OCI-LY7 (cell line): Measurements from ENCODE around the gene KDM1B. TPM values are rescaled to one million over a fixed set of nuclear protein-coding genes. Genes with fewer than 3 reads are reported as not detected.

ENCODE experiments used
- BruUV-seq: library from RNA; stranded (reverse); fragments of 400-500 nt; replicated peaks from 2 replicates; lab custom pipeline; 2021; lab: Mats Ljungman, UMichigan
- CTCF ChIA-PET: fragments of 300-600 bp; sonication (Branson Sonifier 250); formaldehyde crosslinking; loops from one replicate; lab custom pipeline; 2022; ENCODE audit warnings: antibody characterized with exemption; ENCODE audit not compliant: unreplicated experiment; lab: Charles Lee
- POLR2A ChIA-PET: fragments of 300-600 bp; sonication (Branson Sonifier 250); formaldehyde crosslinking; loops from one replicate; lab custom pipeline; 2022; ENCODE audit warnings: antibody characterized with exemption; lab: Charles Lee
- DNase-seq: peaks from one replicate; pipeline ENCODE4 v3.0.0-alpha.2; 2015; ENCODE audit warnings: low spot score
- H2AFZ ChIP-seq: fragments of 200-600 bp; sonication (generic), shearing (Covaris generic); 2 replicates; pipeline ENCODE4 v1.6.1; 2014; ENCODE audit warnings: mild to moderate bottlenecking, antibody characterized with exemption, low read length, moderate library complexity
- H3K27ac ChIP-seq: fragments of 200-600 bp; sonication (generic); 2 replicates; pipeline ENCODE4 v1.5.1; 2014; ENCODE audit warnings: mixed run types, low read depth, mild to moderate bottlenecking, moderate library complexity, low read length, inconsistent platforms; ENCODE audit not compliant: poor library complexity, severe bottlenecking
- H3K36me3 ChIP-seq: fragments of 200-600 bp; sonication (generic); 2 replicates; pipeline ENCODE4 v1.6.1; 2014; ENCODE audit warnings: mild to moderate bottlenecking, antibody characterized with exemption, low read length, moderate library complexity, mixed read lengths; ENCODE audit not compliant: insufficient read depth
- H3K4me1 ChIP-seq: fragments of 200-600 bp; sonication (generic); 2 replicates; pipeline ENCODE4 v1.5.1; 2014; ENCODE audit warnings: mild to moderate bottlenecking, low read length; ENCODE audit not compliant: insufficient read depth, poor library complexity, severe bottlenecking
- H3K4me2 ChIP-seq: fragments of 200-600 bp; sonication (generic); 2 replicates; pipeline ENCODE4 v1.6.1; 2014; ENCODE audit warnings: mild to moderate bottlenecking, low read length
- H3K4me3 ChIP-seq: fragments of 200-600 bp; sonication (generic); 2 replicates; pipeline ENCODE4 v1.5.1; 2014; ENCODE audit warnings: mild to moderate bottlenecking, low read depth, low read length; ENCODE audit not compliant: poor library complexity, severe bottlenecking
- H3K79me2 ChIP-seq: fragments of 200-600 bp; sonication (generic); 2 replicates; pipeline ENCODE4 v1.6.1; 2016; ENCODE audit warnings: low read depth, mild to moderate bottlenecking, low read length, moderate library complexity, mixed read lengths; ENCODE audit not compliant: insufficient read depth
- H3K9me2 ChIP-seq: fragments of 200-600 bp; sonication (generic); 2 replicates; pipeline ENCODE4 v1.6.1; 2016; ENCODE audit warnings: mild to moderate bottlenecking, low read length, mixed read lengths; ENCODE audit not compliant: insufficient read depth
- H3K9me3 ChIP-seq: fragments of 200-600 bp; sonication (generic); 2 replicates; pipeline ENCODE4 v1.6.1; 2014; ENCODE audit warnings: mild to moderate bottlenecking, mixed run types, low read length, mixed read lengths
- H4K20me1 ChIP-seq: fragments of 200-600 bp; sonication (generic); 2 replicates; pipeline ENCODE4 v1.6.1; 2014; ENCODE audit warnings: mild to moderate bottlenecking, antibody characterized with exemption, low read length, moderate library complexity, mixed read lengths; ENCODE audit not compliant: insufficient read depth
- EZH2phosphoT487 ChIP-seq: fragments of 200-600 bp; sonication (generic); IDR thresholded peaks from 2 replicates; pipeline ENCODE4 v1.6.1; 2018; ENCODE audit warnings: low read depth, borderline replicate concordance, mild to moderate bottlenecking, mixed run types, antibody characterized with exemption, low read length, moderate library complexity, mixed read lengths
- intact Hi-C: fragments of 100-400 bp; cut with micrococcal nuclease; formaldehyde crosslinking; loops from one replicate; pipeline ENCODE4 v1.10.0; 2022; ENCODE audit not compliant: unreplicated experiment
- total RNA-seq, 2 experiments: library from RNA; depleted of rRNA in 1 of 2; stranded (reverse); fragments of >200 nt in 1 of 2; shearing (Covaris generic) in 1 of 2; gene quantifications; 2 replicates each; pipeline ENCODE4 v1.2.3, GENCODE V29; 2014 to 2022
- TF ChIP-seq, protein P1 (sequence below): fragments of 200-600 bp; sonication (generic); conservative IDR thresholded peaks from 2 replicates; pipeline ENCODE4 v1.5.1; 2014; ENCODE audit warnings: mild to moderate bottlenecking, antibody characterized with exemption, low read length, moderate library complexity, mixed read lengths

The KDM1B gene
- total RNA-seq, 2 experiments from 2014 or later = 37.6 to 56.4 TPM

DNA sequence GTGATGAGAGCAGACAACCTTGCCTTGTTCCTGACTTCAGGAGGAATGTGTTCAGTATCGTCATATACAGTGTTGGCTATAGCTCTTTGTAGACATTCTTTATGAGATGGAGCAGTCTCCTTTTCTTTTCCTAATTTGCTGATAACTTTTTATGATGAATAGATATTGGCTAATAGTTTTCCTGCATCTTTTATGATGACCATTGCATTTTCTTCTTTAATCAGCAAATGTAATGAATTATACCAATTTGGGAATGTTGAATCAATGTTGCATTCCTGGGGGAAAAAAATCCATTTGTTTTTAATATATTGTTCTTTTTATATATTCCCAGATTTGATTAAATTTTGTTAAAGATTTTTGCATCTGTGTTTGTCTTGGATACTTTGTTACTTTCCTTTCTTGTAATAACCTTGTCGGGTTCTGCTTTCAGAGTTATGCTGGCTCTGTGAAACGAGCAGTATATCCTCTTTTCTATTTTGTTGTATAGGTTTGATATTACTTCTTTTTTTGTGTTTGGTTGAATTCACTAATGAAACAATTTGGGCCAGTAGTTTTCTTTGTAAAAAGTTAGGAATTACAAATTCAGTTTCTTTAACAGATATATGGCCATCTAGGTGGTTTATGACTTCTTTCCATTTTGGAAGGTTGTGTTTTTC lies 23.9 kb downstream of the KDM1B start:
- H3K4me1 ChIP-seq = no peaks in the 10 kb centered on the region
- peaks cover 75% of the 10 kb centered on the region for H3K36me3 ChIP-seq
- H3K4me2 ChIP-seq = no peak overlapping the region
- H3K27ac ChIP-seq = no peak overlapping the region
- H4K20me1 ChIP-seq = no peaks in the 10 kb centered on the region
- DNase-seq = no peak
- CTCF ChIA-PET = no interaction called here
- no peak overlapping the region for H2AFZ ChIP-seq
- intact Hi-C loops = no loop called here
- H3K9me2 ChIP-seq = no peaks in the 10 kb centered on the region
- H3K79me2 ChIP-seq = peaks cover 8% of the 10 kb centered on the region; the same call in 1 of the 2 replicates
- TF ChIP-seq, protein P1, sequence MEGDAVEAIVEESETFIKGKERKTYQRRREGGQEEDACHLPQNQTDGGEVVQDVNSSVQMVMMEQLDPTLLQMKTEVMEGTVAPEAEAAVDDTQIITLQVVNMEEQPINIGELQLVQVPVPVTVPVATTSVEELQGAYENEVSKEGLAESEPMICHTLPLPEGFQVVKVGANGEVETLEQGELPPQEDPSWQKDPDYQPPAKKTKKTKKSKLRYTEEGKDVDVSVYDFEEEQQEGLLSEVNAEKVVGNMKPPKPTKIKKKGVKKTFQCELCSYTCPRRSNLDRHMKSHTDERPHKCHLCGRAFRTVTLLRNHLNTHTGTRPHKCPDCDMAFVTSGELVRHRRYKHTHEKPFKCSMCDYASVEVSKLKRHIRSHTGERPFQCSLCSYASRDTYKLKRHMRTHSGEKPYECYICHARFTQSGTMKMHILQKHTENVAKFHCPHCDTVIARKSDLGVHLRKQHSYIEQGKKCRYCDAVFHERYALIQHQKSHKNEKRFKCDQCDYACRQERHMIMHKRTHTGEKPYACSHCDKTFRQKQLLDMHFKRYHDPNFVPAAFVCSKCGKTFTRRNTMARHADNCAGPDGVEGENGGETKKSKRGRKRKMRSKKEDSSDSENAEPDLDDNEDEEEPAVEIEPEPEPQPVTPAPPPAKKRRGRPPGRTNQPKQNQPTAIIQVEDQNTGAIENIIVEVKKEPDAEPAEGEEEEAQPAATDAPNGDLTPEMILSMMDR = no peak
- no peak for TF ChIP-seq EZH2phosphoT487
- POLR2A ChIA-PET = interaction anchor here (0.6 to 0.7 kb wide), 5 partner anchors 12 to 404 kb away, joined by 3 to 4 read pairs (median 4); no protein-coding TSS in a partner anchor
- no TSS peak for BruUV-seq
- H3K4me3 ChIP-seq = no peak overlapping the region
- no peaks in the 10 kb centered on the region for H3K9me3 ChIP-seq

DNA sequence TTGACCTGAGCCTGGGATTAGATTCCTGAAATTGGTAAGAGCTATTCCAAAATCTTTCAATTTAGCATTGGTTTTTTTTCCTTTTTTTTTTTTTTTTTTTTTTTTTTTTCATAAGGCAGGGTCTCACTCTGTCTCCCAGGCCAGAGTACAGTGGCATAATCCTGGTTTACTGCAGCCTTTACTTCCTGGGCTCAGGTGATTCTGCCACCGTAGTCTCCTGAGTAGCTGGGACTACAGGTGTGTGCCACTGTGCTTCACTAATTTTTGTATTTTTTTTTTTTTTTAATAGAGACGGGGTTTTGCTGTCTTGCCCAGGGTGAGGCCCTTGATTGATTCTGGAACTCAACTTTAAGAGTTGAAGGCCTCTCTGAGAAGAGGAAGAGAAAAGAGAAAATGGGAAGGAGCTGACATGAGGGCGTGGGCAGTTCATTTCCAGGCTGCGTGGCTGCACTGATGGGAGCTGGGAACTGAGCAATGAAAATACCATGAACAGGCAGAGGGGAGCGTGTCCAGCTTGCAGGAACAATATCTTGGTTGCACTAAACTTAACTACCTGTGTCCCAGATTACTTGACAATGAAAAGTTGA lies 24.6 kb downstream of the KDM1B start:
- H3K4me2 ChIP-seq = no peak overlapping the region
- ChIA-PET CTCF (no interaction called here), POLR2A (interaction anchor here (0.6 to 0.9 kb wide), 6 partner anchors 12 to 1580 kb away, joined by 3 to 4 read pairs (median 4); no protein-coding TSS in a partner anchor)
- H3K4me3 ChIP-seq = no peak overlapping the region
- intact Hi-C loops = no loop called here
- H2AFZ ChIP-seq = no peak overlapping the region
- no peaks in the 10 kb centered on the region for H3K9me3 ChIP-seq
- no peak overlapping the region for H3K27ac ChIP-seq
- no peaks in the 10 kb centered on the region for H3K9me2 ChIP-seq
- no peak for TF ChIP-seq EZH2phosphoT487
- TF ChIP-seq, protein P1 = no peak
- H3K36me3 ChIP-seq = peaks cover 74% of the 10 kb centered on the region
- peaks cover 8% of the 10 kb centered on the region; the same call in 1 of the 2 replicates for H3K79me2 ChIP-seq
- DNase-seq = no peak
- no peaks in the 10 kb centered on the region for H3K4me1 ChIP-seq
- no TSS peak for BruUV-seq
- no peaks in the 10 kb centered on the region for H4K20me1 ChIP-seq

DNA sequence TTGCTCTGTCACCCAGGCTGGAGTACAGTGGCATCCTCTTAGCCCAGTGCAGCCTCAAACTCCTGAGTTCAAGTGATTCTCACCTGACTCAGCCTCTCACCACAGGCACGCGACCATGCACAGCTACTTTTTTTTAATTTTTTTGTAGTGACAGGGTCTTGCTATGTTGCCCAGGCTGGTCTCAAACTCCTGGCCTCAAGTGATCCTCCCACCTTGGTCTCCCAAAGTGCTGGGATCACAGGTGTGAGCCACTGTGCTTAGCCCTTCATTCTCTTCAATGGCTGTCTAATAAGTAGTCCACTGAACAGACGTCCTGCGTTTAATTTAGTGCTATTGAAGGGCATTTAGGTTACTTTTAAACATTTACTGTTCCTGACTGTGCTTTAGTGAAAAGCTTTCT lies 27.3 kb downstream of the KDM1B start:
- peaks cover 7% of the 10 kb centered on the region; the same call in 1 of the 2 replicates for H3K79me2 ChIP-seq
- ChIA-PET POLR2A (interaction anchor here (0.6 kb wide), 1 partner anchor 26 kb away, joined by 3 read pairs; no protein-coding TSS in a partner anchor), CTCF (no interaction called here)
- no peak for DNase-seq
- TF ChIP-seq EZH2phosphoT487 = no peak
- TF ChIP-seq, protein P1 = no peak
- no peak overlapping the region for H3K27ac ChIP-seq
- no peak overlapping the region for H3K4me3 ChIP-seq
- H2AFZ ChIP-seq = no peak overlapping the region
- H3K9me3 ChIP-seq = no peaks in the 10 kb centered on the region
- peaks cover 4% of the 10 kb centered on the region for H3K4me1 ChIP-seq
- peaks cover 74% of the 10 kb centered on the region for H3K36me3 ChIP-seq
- intact Hi-C loops = no loop called here
- BruUV-seq = no TSS peak
- H4K20me1 ChIP-seq = no peaks in the 10 kb centered on the region
- H3K9me2 ChIP-seq = no peaks in the 10 kb centered on the region
- no peak overlapping the region for H3K4me2 ChIP-seq
